ENCODE results near the gene CRYBG1. TPM values are rescaled to one million over a fixed set of nuclear protein-coding genes. Genes with fewer than 3 reads are reported as not detected.

The CRYBG1 gene
- total and polyA plus RNA-seq, 2 of the 13 experiments (the other 11 are each of a cell fraction or from before 2014, with no cell fraction given) = 10.1 to 21.9 TPM

GRCh38 chr6:106557837-106558236 lies 197.3 kb downstream of the CRYBG1 start (continued):
- TF ChIP-seq KLF16 (CRISPR knock-in tag; IDR thresholded peaks at IDR 0.05) (0 out of 4 replicates have a peak, but pooled peaks of 1 of the 2 experiments have one; percentile 12), ZNF740 (CRISPR knock-in tag; IDR thresholded peaks at IDR 0.05) (no peak), HMGXB3 (CRISPR knock-in tag; IDR thresholded peaks at IDR 0.05; ENCODE audit: borderline replicate concordance) (no peak), FOXO1 (CRISPR knock-in tag; IDR thresholded peaks at IDR 0.05) (no peak), ZNF318 (CRISPR knock-in tag; IDR thresholded peaks at IDR 0.05) (no peak), PCBP2 (optimal IDR thresholded peaks at IDR 0.05; ENCODE audit: low read depth, low read length, poor library complexity, severe bottlenecking) (no peak), NCOA1 (CRISPR knock-in tag; IDR thresholded peaks at IDR 0.05) (no peak), STAT5B (CRISPR knock-in tag; IDR thresholded peaks at IDR 0.05) (no peak), CHCHD3 (CRISPR knock-in tag; IDR thresholded peaks at IDR 0.05) (no peak), PLRG1 (conservative IDR thresholded peaks at IDR 0.05) (no peak), HBP1 (CRISPR knock-in tag; IDR thresholded peaks at IDR 0.05; ENCODE audit: low read depth) (no peak), RXRB (CRISPR knock-in tag; IDR thresholded peaks at IDR 0.05; ENCODE audit: borderline replicate concordance) (peak; percentile 48; the same call in 1 of the 2 replicates), HMGXB4 (CRISPR knock-in tag; IDR thresholded peaks at IDR 0.05; ENCODE audit: borderline replicate concordance in 1 of 2, low read depth in 1 of 2) (no peak)
